K562 (cell line): ENCODE measurements around the gene MYL10. TPM values are rescaled to one million over a fixed set of nuclear protein-coding genes. Genes with fewer than 3 reads are reported as not detected.

Experiments
- ATAC-seq: fragments of 200-7000 bp; cut with Tn5 transposase; 3 replicates; pipeline ENCODE4 v1.9.1; 2020; ENCODE audit warnings: moderate library complexity
- BruUV-seq: library from RNA; stranded (reverse); fragments of 400-500 nt; replicated peaks from 2 replicates; lab custom pipeline; 2021; lab: Mats Ljungman, UMichigan
- CTCF ChIA-PET: fragments of 300-600 bp; formaldehyde crosslinking; extraction: SDS; loops from one replicate; lab custom pipeline; 2021; ENCODE audit warnings: low intra/inter-chr PET ratio; lab: Yijun Ruan, JAX
- POLR2A ChIA-PET: fragments of 300-600, 350-650 bp; sonication (Branson Sonifier 250); formaldehyde crosslinking; extraction: SDS; loops from one replicate; lab custom pipeline; 2021; ENCODE audit warnings: antibody characterized with exemption, inconsistent platforms; lab: Yijun Ruan, JAX
- DNase-seq, 4 experiments: peaks; one replicate each; pipeline versions ENCODE4 v3.0.0 to v3.0.0-alpha.2; 2011 to 2018; ENCODE audit warnings: low spot score in 3 of 4, mixed read lengths in 3 of 4; ENCODE audit errors: extremely low read depth in 1 of 4
- FAIRE-seq: peaks from 2 replicates; lab custom pipeline; 2011; peaks lifted over from hg19 to GRCh38; lab: Jason Lieb, UNC
- H2AFZ ChIP-seq: 2 replicates; pipeline ENCODE4 v1.6.0; 2011; ENCODE audit warnings: low read depth, low read length, control low read depth, inconsistent platforms
- H3K27ac ChIP-seq: fragments of 200-600 bp; 3 replicates; pipeline ENCODE4 v1.8.0; 2011; ENCODE audit warnings: low read depth, mild to moderate bottlenecking, control low read depth, inconsistent platforms, low read length, moderate library complexity, mixed read lengths; ENCODE audit errors: extremely low read depth
- H3K27me3 ChIP-seq, 2 experiments: fragments of 300-600 bp in 1 of 2; 2 replicates in 1 of 2; 3 replicates in 1 of 2; pipeline versions ENCODE4 v1.6.0 to v1.8.0; 2011; ENCODE audit warnings: inconsistent platforms in 2 of 2, low read length in 2 of 2, mild to moderate bottlenecking in 1 of 2, mixed read lengths in 1 of 2, moderate library complexity in 1 of 2; ENCODE audit not compliant: control insufficient read depth in 2 of 2, insufficient read depth in 2 of 2
- H3K36me3 ChIP-seq: fragments of 300-600 bp; 3 replicates; pipeline ENCODE4 v1.8.0; 2011; ENCODE audit warnings: mild to moderate bottlenecking, low read length, inconsistent platforms; ENCODE audit not compliant: control insufficient read depth, insufficient read depth
- H3K4me1 ChIP-seq, 2 experiments: fragments of 200-600 bp in 1 of 2; replicated peaks in 1 of 2; 2 replicates in 1 of 2; 3 replicates in 1 of 2; pipeline versions ENCODE4 v1.5.1 to v1.8.0; 2011; ENCODE audit warnings: inconsistent platforms in 2 of 2, low read length in 2 of 2, mild to moderate bottlenecking in 1 of 2, mixed read lengths in 1 of 2, moderate library complexity in 1 of 2; ENCODE audit not compliant: control insufficient read depth in 2 of 2, insufficient read depth in 2 of 2
- H3K4me2 ChIP-seq: 2 replicates; pipeline ENCODE4 v1.6.1; 2011; ENCODE audit warnings: low read length, control low read depth, inconsistent platforms, mixed read lengths; ENCODE audit not compliant: insufficient read depth
- H3K4me3 ChIP-seq: fragments of 200-600 bp; sonication (generic), shearing (Covaris generic); 2 replicates; pipeline ENCODE4 v1.5.1; 2016; ENCODE audit warnings: control low read depth, inconsistent platforms
- H3K79me2 ChIP-seq: fragments of 200-600 bp; 3 replicates; pipeline ENCODE4 v1.8.0; 2011; ENCODE audit warnings: low read length, inconsistent platforms; ENCODE audit not compliant: control insufficient read depth, insufficient read depth
- H3K9ac ChIP-seq, 2 experiments: 2 replicates each; pipeline versions ENCODE4 v1.6.0 to v1.6.1; 2011; ENCODE audit warnings: low read depth in 2 of 2, low read length in 2 of 2, control low read depth in 1 of 2, inconsistent platforms in 1 of 2, mild to moderate bottlenecking in 1 of 2, mixed read lengths in 1 of 2; ENCODE audit not compliant: insufficient read depth in 1 of 2
- H3K9me1 ChIP-seq: one replicate; pipeline ENCODE4 v1.6.0; 2011; ENCODE audit warnings: inconsistent platforms, mild to moderate bottlenecking, low read length, moderate library complexity; ENCODE audit not compliant: control insufficient read depth, insufficient read depth
- H3K9me3 ChIP-seq: replicated peaks from 2 replicates; pipeline ENCODE4 v1.5.1; 2011; ENCODE audit warnings: low read depth, low read length, inconsistent platforms; ENCODE audit not compliant: control insufficient read depth, insufficient read depth
- H4K20me1 ChIP-seq: replicated peaks from 2 replicates; pipeline ENCODE4 v1.6.1; 2011; ENCODE audit warnings: low read length, inconsistent platforms, mixed read lengths; ENCODE audit not compliant: control insufficient read depth, insufficient read depth
- CBX5 ChIP-seq: IDR thresholded peaks from 2 replicates; pipeline ENCODE4 v1.6.1; 2014; ENCODE audit warnings: low read depth, borderline replicate concordance
- CREM ChIP-seq: IDR thresholded peaks from 2 replicates; pipeline ENCODE4 v1.6.1; 2014; ENCODE audit warnings: antibody characterized with exemption, low read depth
- EP400 ChIP-seq: fragments of 450-650 bp; IDR thresholded peaks from 2 replicates; pipeline ENCODE4 v1.6.1; 2017; ENCODE audit warnings: antibody characterized with exemption, mild to moderate bottlenecking, moderate library complexity
- HDAC6 ChIP-seq: IDR thresholded peaks from 2 replicates; pipeline ENCODE4 v1.6.1; 2012; ENCODE audit warnings: low read depth, mild to moderate bottlenecking, control low read depth, inconsistent platforms, low read length, moderate library complexity
- HOXB6 ChIP-seq: fragments of 250-450 bp; sonication (Bioruptor Pico); IDR thresholded peaks from 2 replicates; pipeline ENCODE4 v1.5.1; 2022; ENCODE audit warnings: mild to moderate bottlenecking, borderline replicate concordance
- MCM5 ChIP-seq: fragments of 450-650 bp; IDR thresholded peaks from 2 replicates; pipeline ENCODE4 v1.6.1; 2016; ENCODE audit warnings: low read depth
- POLR3A ChIP-seq: IDR thresholded peaks from 2 replicates; pipeline ENCODE4 v1.6.1; 2011; ENCODE audit warnings: borderline replicate concordance, mild to moderate bottlenecking, moderate library complexity; ENCODE audit not compliant: insufficient read length, insufficient read depth; ENCODE audit errors: extremely low read depth
- ZBTB7A ChIP-seq: IDR thresholded peaks from 2 replicates; pipeline ENCODE4 v1.6.1; 2011; ENCODE audit warnings: low read depth, mild to moderate bottlenecking, low read length, moderate library complexity, borderline replicate concordance; ENCODE audit not compliant: control insufficient read depth
- ZNF124 ChIP-seq: sonication (generic); formaldehyde crosslinking; IDR thresholded peaks from 2 replicates; pipeline ENCODE4 v1.8.1; 2022; ENCODE audit warnings: missing genetic modification reagents
- ZNF23 ChIP-seq: fragments of 250-450 bp; sonication (Bioruptor Pico); IDR thresholded peaks from 2 replicates; pipeline ENCODE4 v1.4.0; 2020; ENCODE audit warnings: mild to moderate bottlenecking
- WGBS: fragments of 100-300 bp; shearing (Covaris generic); methylation state at CpG from one replicate; pipeline ENCODE4 v1.1.6; 2016; ENCODE audit warnings: low coverage, mixed read lengths; ENCODE audit not compliant: insufficient coverage; ENCODE audit errors: missing lambda C conversion rate; 5-methylcytosine and 5-hydroxymethylcytosine counted together
- in situ Hi-C: fragments of 300-500 bp; cut with MboI; formaldehyde crosslinking; loops from 4 replicates; pipeline ENCODE4 v1.15.0; 2018; ENCODE audit warnings: inconsistent platforms, mixed read lengths
- intact Hi-C: fragments of 100-400 bp; cut with micrococcal nuclease; formaldehyde crosslinking; loops from 2 replicates; pipeline ENCODE4 v1.14.2; 2022
- polyA plus RNA-seq, 8 experiments: library from polyadenylated mRNA; depleted of rRNA in 4 of 8; stranded (reverse) in 5 of 8; unstranded in 3 of 8; fragments of >200 nt; fragmentation: Nextera tagmentation in 2 of 8; fragmentation: Illumina TruSeq in 1 of 8; extraction: Ambion mirVana in 2 of 8; extraction: Trizol in 1 of 8; gene quantifications; 2 replicates each; pipeline versions ENCODE4 v1.2.1 to v1.2.3, GENCODE V29; 2011 to 2014; ENCODE audit warnings: inconsistent platforms in 1 of 8, missing spikeins in 1 of 8
- total RNA-seq, 7 experiments: library from RNA; depleted of rRNA in 6 of 7; stranded (reverse); fragments of >200 nt in 6 of 7; fragmentation: Illumina TruSeq in 2 of 7; extraction: Trizol in 2 of 7; gene quantifications; 2 replicates each; pipeline versions ENCODE4 v1.2.1 to v1.2.3, GENCODE V29; 2011 to 2021; ENCODE audit warnings: low replicate concordance in 1 of 7
- TF ChIP-seq, protein P1 (sequence below): fragments of 250-450 bp; sonication (Bioruptor Pico); IDR thresholded peaks from 2 replicates; pipeline ENCODE4 v1.5.0; 2021; ENCODE audit warnings: mild to moderate bottlenecking, borderline replicate concordance
- TF ChIP-seq, protein P2 (sequence below): fragments of 250-450 bp; sonication (Bioruptor Pico); IDR thresholded peaks from 2 replicates; pipeline ENCODE4 v1.8.0; 2022; ENCODE audit warnings: inconsistent platforms, mild to moderate bottlenecking, moderate library complexity, borderline replicate concordance
- TF ChIP-seq, protein P3 (sequence below): fragments of 150-350 bp; conservative IDR thresholded peaks from 2 replicates; pipeline ENCODE4 v1.6.1; 2014; ENCODE audit warnings: low read length
- TF ChIP-seq, protein P4 (sequence below): sonication (generic); formaldehyde crosslinking; IDR thresholded peaks from 2 replicates; pipeline ENCODE4 v1.5.0; 2020; ENCODE audit warnings: missing genetic modification reagents

MYL10 gene
- total and polyA plus RNA-seq, 9 of the 15 experiments (the other 6 are each of a cell fraction or from before 2014, with no cell fraction given) = not detected

DNA sequence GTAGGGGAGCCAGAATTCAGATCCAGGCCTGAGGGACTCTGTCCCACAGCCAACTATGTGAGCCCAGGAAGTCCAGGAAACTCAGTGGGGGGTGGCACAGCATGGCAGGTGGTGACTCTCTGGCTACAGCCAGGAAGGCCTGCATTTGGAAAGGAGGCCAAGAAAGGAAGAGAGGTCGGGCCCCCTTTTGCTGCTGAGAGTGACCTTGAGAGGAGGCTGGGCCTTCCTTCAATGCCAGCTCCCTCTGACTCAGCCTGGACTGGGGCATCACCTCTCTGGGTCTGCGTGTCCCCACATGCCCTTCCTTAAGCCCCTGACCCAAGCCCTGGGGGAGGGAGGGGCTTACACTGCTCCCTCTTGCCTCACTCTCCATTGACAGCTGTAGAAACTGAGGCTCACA, 6.4 kb upstream of the MYL10 start (continued):
- TF ChIP-seq, protein P1, sequence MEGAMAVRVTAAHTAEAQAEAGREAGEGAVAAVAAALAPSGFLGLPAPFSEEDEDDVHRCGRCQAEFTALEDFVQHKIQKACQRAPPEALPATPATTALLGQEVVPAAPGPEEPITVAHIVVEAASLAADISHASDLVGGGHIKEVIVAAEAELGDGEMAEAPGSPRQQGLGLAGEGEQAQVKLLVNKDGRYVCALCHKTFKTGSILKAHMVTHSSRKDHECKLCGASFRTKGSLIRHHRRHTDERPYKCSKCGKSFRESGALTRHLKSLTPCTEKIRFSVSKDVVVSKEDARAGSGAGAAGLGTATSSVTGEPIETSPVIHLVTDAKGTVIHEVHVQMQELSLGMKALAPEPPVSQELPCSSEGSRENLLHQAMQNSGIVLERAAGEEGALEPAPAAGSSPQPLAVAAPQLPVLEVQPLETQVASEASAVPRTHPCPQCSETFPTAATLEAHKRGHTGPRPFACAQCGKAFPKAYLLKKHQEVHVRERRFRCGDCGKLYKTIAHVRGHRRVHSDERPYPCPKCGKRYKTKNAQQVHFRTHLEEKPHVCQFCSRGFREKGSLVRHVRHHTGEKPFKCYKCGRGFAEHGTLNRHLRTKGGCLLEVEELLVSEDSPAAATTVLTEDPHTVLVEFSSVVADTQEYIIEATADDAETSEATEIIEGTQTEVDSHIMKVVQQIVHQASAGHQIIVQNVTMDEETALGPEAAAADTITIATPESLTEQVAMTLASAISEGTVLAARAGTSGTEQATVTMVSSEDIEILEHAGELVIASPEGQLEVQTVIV (CRISPR knock-in tag) = no peak
- TF ChIP-seq, protein P2, sequence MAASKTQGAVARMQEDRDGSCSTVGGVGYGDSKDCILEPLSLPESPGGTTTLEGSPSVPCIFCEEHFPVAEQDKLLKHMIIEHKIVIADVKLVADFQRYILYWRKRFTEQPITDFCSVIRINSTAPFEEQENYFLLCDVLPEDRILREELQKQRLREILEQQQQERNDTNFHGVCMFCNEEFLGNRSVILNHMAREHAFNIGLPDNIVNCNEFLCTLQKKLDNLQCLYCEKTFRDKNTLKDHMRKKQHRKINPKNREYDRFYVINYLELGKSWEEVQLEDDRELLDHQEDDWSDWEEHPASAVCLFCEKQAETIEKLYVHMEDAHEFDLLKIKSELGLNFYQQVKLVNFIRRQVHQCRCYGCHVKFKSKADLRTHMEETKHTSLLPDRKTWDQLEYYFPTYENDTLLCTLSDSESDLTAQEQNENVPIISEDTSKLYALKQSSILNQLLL = no peak
- no peak for TF ChIP-seq MCM5
- no peak for TF ChIP-seq CREM
- no peak for TF ChIP-seq HOXB6 (CRISPR knock-in tag)
- TF ChIP-seq, all 486 proteins: peak for 0

DNA sequence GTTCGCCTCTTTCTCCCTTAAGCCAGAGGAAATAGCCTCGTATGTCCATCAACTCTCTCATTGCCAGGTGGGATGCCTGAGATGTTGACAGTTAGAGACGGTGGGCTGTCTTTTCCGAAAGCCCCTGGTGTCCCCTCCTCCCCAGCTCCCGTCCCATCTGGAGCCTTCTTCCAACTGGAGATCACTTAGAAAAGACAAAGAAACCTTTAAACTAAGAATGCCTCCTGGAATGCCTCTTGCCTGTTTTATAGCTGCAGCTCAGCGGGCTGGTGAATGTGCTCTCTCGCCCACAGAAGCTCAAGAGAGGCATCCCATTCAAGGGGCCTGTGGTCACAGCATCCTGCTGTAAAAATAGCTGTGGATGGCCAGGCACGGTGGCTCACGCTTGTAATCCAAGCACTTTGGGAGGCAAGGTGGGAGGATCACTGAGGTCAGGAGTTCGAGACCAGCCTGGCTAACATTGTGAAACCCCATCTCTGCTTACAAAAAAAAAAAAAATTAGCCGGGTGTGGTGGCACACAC, 5.2 kb upstream of the MYL10 start:
- no peaks in the 10 kb centered on the region for H3K79me2 ChIP-seq
- peaks cover 3% of the 10 kb centered on the region for H3K9me3 ChIP-seq
- no peak overlapping the region for H2AFZ ChIP-seq
- ATAC-seq (no peak), DNase-seq (no peak), FAIRE-seq (no peak)
- no peak overlapping the region for H3K9ac ChIP-seq
- intact Hi-C loops = no loop called here
- ChIA-PET CTCF (no interaction called here), POLR2A (interaction anchor here (0.6 kb wide), 1 partner anchor 1742 kb away, joined by 3 read pairs; no protein-coding TSS in a partner anchor)
- no TSS peak for BruUV-seq
- peaks cover 40 to 64% of the 10 kb centered on the region in 2 experiments for H3K27me3 ChIP-seq
- 3% methylated on average over 11 of the region's 11 CpGs for WGBS
- in situ Hi-C loops = no loop called here
- no peak overlapping the region for H3K4me2 ChIP-seq
- H3K4me3 ChIP-seq = no peak overlapping the region
- H3K36me3 ChIP-seq = no peaks in the 10 kb centered on the region
- H3K9me1 ChIP-seq = no peaks in the 10 kb centered on the region
- peaks cover 0 to 4% of the 10 kb centered on the region in 2 experiments; a peak in 1 of 5 replicates for H3K4me1 ChIP-seq
- no peak overlapping the region for H3K27ac ChIP-seq
- no peaks in the 10 kb centered on the region; the same call in 1 of the 2 replicates for H4K20me1 ChIP-seq
- TF ChIP-seq ZNF124 (no peak), EP400 (no peak), POLR3A (no peak), ZBTB7A (no peak), ZNF23 (CRISPR knock-in tag) (no peak), HDAC6 (no peak), CBX5 (no peak)
- TF ChIP-seq, protein P3, sequence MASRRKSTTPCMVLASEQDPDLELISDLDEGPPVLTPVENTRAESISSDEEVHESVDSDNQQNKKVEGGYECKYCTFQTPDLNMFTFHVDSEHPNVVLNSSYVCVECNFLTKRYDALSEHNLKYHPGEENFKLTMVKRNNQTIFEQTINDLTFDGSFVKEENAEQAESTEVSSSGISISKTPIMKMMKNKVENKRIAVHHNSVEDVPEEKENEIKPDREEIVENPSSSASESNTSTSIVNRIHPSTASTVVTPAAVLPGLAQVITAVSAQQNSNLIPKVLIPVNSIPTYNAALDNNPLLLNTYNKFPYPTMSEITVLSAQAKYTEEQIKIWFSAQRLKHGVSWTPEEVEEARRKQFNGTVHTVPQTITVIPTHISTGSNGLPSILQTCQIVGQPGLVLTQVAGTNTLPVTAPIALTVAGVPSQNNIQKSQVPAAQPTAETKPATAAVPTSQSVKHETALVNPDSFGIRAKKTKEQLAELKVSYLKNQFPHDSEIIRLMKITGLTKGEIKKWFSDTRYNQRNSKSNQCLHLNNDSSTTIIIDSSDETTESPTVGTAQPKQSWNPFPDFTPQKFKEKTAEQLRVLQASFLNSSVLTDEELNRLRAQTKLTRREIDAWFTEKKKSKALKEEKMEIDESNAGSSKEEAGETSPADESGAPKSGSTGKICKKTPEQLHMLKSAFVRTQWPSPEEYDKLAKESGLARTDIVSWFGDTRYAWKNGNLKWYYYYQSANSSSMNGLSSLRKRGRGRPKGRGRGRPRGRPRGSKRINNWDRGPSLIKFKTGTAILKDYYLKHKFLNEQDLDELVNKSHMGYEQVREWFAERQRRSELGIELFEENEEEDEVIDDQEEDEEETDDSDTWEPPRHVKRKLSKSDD = no peak
- TF ChIP-seq, protein P4, sequence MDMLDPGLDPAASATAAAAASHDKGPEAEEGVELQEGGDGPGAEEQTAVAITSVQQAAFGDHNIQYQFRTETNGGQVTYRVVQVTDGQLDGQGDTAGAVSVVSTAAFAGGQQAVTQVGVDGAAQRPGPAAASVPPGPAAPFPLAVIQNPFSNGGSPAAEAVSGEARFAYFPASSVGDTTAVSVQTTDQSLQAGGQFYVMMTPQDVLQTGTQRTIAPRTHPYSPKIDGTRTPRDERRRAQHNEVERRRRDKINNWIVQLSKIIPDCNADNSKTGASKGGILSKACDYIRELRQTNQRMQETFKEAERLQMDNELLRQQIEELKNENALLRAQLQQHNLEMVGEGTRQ (CRISPR knock-in tag) = no peak
